HCT116 (cell line): ENCODE measurements around the gene INCA1.

Source experiments
- CBX3 ChIP-seq: IDR thresholded peaks from 2 replicates; pipeline ENCODE4 v1.6.1; 2012; ENCODE audit warnings: low read depth
- CEBPB ChIP-seq: IDR thresholded peaks from 2 replicates; pipeline ENCODE4 v1.6.1; 2012; ENCODE audit warnings: low read depth
- EGR1 ChIP-seq: IDR thresholded peaks from 2 replicates; pipeline ENCODE4 v1.6.1; 2012; ENCODE audit warnings: low read depth
- ELF1 ChIP-seq: IDR thresholded peaks from 2 replicates; pipeline ENCODE4 v1.6.1; 2012; ENCODE audit warnings: low read depth, borderline replicate concordance
- EZH2 ChIP-seq: fragments of 200-600 bp; sonication (generic); IDR thresholded peaks from 2 replicates; pipeline ENCODE4 v1.6.1; 2017; ENCODE audit warnings: antibody characterized with exemption, mixed run types
- EZH2phosphoT487 ChIP-seq: fragments of 200-600 bp; IDR thresholded peaks from 2 replicates; pipeline ENCODE4 v1.6.1; 2018; ENCODE audit warnings: antibody characterized with exemption, borderline replicate concordance
- POLR2A ChIP-seq: IDR thresholded peaks from 2 replicates; pipeline ENCODE4 v1.7.0; 2011; ENCODE audit warnings: borderline replicate concordance; ENCODE audit not compliant: insufficient read depth, insufficient read length; ENCODE audit errors: extremely low read depth
- POLR2AphosphoS5 ChIP-seq: IDR thresholded peaks from 2 replicates; pipeline ENCODE4 v1.6.1; 2011; ENCODE audit warnings: mild to moderate bottlenecking, low read depth, low read length, moderate library complexity
- SIN3A ChIP-seq: IDR thresholded peaks from 2 replicates; pipeline ENCODE4 v1.6.1; 2012; ENCODE audit warnings: low read depth
- TF ChIP-seq, protein P1 (sequence below): IDR thresholded peaks from 2 replicates; pipeline ENCODE4 v1.6.1; 2011; ENCODE audit warnings: mild to moderate bottlenecking, low read length, moderate library complexity; ENCODE audit not compliant: insufficient replicate concordance; ENCODE audit errors: extremely low read depth
- TF ChIP-seq, protein P2 (sequence below): IDR thresholded peaks from 2 replicates; pipeline ENCODE4 v1.6.1; 2012; ENCODE audit warnings: low read depth
- TF ChIP-seq, protein P3 (sequence below), 3 experiments: fragments of 200-600 bp in 1 of 3; sonication (generic) in 1 of 3; IDR thresholded peaks in 2 of 3; conservative IDR thresholded peaks in 1 of 3; 2 replicates each; pipeline ENCODE4 v1.5.1; 2012 to 2017; ENCODE audit warnings: low read depth in 2 of 3, low read length in 2 of 3, antibody characterized with exemption in 1 of 3, borderline replicate concordance in 1 of 3, control low read depth in 1 of 3, mild to moderate bottlenecking in 1 of 3, mixed read lengths in 1 of 3, mixed run types in 1 of 3, moderate library complexity in 1 of 3; ENCODE audit not compliant: insufficient read depth in 1 of 3

DNA sequence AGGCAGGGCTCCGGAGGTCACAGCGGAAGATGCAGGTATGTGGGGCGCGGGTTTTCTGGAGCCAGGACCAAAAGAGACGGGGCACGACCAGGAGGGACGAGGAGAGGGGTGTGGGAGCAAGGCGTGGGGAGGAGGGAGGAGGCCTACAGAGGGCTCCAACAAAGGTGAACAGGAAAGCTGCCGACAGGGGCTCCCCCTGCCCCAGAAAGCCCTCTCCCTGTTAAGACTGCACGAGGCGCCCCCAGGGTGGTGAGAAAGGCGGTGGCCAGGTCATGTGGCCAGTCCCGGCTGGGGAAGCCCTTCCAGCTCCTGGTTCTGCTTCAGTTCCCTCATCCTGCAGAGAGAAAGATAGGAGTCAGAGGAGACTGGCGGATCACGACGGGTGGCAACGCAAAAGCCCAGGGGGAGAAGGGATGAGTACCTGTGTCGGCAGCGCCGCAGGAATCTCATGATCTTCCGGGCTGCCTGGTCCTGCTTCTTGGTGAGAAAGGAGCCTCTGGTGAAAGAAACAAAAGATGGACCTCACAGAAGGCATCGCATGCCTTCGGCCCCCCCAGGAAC, 28.8 kb downstream of the INCA1 start:
- TF ChIP-seq ELF1 = no peak
- no peak for TF ChIP-seq EZH2
- TF ChIP-seq CEBPB = no peak
- TF ChIP-seq, protein P1, sequence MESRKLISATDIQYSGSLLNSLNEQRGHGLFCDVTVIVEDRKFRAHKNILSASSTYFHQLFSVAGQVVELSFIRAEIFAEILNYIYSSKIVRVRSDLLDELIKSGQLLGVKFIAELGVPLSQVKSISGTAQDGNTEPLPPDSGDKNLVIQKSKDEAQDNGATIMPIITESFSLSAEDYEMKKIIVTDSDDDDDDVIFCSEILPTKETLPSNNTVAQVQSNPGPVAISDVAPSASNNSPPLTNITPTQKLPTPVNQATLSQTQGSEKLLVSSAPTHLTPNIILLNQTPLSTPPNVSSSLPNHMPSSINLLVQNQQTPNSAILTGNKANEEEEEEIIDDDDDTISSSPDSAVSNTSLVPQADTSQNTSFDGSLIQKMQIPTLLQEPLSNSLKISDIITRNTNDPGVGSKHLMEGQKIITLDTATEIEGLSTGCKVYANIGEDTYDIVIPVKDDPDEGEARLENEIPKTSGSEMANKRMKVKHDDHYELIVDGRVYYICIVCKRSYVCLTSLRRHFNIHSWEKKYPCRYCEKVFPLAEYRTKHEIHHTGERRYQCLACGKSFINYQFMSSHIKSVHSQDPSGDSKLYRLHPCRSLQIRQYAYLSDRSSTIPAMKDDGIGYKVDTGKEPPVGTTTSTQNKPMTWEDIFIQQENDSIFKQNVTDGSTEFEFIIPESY = no peak
- TF ChIP-seq, protein P2, sequence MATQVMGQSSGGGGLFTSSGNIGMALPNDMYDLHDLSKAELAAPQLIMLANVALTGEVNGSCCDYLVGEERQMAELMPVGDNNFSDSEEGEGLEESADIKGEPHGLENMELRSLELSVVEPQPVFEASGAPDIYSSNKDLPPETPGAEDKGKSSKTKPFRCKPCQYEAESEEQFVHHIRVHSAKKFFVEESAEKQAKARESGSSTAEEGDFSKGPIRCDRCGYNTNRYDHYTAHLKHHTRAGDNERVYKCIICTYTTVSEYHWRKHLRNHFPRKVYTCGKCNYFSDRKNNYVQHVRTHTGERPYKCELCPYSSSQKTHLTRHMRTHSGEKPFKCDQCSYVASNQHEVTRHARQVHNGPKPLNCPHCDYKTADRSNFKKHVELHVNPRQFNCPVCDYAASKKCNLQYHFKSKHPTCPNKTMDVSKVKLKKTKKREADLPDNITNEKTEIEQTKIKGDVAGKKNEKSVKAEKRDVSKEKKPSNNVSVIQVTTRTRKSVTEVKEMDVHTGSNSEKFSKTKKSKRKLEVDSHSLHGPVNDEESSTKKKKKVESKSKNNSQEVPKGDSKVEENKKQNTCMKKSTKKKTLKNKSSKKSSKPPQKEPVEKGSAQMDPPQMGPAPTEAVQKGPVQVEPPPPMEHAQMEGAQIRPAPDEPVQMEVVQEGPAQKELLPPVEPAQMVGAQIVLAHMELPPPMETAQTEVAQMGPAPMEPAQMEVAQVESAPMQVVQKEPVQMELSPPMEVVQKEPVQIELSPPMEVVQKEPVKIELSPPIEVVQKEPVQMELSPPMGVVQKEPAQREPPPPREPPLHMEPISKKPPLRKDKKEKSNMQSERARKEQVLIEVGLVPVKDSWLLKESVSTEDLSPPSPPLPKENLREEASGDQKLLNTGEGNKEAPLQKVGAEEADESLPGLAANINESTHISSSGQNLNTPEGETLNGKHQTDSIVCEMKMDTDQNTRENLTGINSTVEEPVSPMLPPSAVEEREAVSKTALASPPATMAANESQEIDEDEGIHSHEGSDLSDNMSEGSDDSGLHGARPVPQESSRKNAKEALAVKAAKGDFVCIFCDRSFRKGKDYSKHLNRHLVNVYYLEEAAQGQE = no peak
- TF ChIP-seq SIN3A = no peak
- TF ChIP-seq POLR2A = no peak
- no peak for TF ChIP-seq POLR2AphosphoS5
- TF ChIP-seq CBX3 = no peak
- TF ChIP-seq, protein P3, sequence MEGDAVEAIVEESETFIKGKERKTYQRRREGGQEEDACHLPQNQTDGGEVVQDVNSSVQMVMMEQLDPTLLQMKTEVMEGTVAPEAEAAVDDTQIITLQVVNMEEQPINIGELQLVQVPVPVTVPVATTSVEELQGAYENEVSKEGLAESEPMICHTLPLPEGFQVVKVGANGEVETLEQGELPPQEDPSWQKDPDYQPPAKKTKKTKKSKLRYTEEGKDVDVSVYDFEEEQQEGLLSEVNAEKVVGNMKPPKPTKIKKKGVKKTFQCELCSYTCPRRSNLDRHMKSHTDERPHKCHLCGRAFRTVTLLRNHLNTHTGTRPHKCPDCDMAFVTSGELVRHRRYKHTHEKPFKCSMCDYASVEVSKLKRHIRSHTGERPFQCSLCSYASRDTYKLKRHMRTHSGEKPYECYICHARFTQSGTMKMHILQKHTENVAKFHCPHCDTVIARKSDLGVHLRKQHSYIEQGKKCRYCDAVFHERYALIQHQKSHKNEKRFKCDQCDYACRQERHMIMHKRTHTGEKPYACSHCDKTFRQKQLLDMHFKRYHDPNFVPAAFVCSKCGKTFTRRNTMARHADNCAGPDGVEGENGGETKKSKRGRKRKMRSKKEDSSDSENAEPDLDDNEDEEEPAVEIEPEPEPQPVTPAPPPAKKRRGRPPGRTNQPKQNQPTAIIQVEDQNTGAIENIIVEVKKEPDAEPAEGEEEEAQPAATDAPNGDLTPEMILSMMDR (IDR thresholded peaks at IDR 0.05 in 2 of 3, conservative IDR thresholded peaks at IDR 0.05 in 1 of 3; ENCODE audit: borderline replicate concordance in 1 of 3, insufficient read depth in 1 of 3, low read depth in 2 of 3, low read length in 2 of 3) = no peak
- no peak for TF ChIP-seq EGR1
- no peak for TF ChIP-seq EZH2phosphoT487
